NCI-H1105 (cell line): Measurements from ENCODE around the gene CYFIP1.

Experiments
- DNase-seq: peaks from one replicate; lab custom pipeline; 2025; lab: John Stamatoyannopoulos, UW

Gene CYFIP1

DNA sequence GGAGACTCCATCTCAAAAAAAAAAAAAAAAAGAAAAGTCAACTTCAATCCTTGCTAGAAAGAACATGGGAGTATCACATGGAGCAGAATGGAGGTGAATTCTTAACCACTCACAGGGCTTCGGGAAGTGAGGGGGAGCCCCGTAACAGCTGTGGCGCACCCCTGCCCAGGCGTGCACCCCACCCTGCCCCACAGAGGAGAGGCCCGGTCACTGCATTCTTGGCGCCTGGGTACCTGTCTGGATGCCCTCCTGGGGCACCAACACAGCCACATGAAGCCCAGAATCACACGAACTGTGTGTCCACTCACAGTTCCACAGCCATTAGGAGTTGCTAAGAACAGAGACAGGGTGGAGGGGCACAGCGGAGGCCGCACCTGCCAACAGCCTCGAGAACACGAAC is 89.9 kb downstream of the CYFIP1 start:
- DNase-seq: no peak

DNA sequence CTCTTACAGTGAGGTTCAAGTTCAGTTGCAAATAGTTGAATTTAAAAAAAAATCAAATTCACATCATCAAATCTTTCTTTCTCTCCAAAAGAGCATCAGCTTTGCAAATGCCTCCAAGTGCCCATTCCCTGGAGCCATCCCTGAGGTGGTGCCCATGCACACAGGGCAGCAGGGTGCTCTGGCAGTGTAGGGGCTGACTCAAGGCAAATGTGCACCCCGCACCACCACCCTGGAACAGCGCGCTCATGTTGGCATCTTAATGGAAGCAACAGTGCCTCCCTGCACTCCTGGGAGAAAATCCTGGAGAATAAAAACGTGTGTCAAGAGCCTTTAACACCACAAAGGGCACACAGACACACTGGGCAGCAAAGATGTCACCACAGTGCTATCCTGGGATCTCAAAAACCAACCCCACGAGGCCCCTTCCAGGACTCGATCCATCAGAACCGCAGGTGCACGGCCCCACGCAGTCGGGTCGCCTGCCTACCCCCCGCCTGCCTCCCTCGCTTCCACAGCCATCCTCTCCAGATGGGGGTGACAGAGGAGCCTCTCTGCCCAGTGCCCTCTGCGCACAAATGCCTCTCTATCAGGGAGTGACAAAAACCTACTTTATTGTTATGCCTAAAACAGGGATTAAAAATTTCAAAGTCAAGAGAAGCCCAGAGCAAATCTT is 90.9 kb downstream of the CYFIP1 start:
- no peak for DNase-seq

DNA sequence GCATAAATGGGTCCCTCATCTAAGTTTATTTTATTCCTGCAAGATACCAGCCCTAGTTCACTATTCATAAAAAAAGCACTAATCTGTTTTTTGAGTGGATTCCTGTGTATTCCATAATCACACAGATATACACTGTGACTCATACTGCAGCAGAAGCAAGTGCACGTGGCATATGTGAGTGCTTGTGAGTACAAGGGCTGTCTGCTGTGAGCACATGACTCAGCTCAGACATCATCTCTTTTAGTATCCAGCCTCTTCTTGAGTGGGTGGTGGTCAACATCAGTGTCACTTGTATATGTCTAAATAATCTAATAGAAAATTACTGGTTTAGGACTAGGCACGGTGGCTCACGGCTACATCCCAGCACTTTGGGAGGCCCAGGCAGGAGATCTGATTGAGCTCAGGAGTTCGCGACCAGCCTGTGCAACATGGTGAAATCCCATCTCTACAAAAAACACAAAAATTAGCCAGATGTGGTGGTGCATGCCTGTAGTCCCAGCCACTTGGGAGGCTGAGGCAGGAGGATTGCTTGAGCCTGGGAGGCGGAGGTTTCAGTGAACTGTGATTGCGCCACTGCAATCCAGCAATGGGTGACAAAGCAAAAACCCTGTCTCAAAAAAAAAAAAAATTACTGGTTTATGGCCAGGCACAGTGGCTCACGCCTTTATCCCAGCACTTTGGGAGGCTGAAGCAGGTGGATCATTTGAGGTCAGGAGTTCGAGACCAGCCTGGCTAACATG is 91.9 kb downstream of the CYFIP1 start:
- no peak for DNase-seq

DNA sequence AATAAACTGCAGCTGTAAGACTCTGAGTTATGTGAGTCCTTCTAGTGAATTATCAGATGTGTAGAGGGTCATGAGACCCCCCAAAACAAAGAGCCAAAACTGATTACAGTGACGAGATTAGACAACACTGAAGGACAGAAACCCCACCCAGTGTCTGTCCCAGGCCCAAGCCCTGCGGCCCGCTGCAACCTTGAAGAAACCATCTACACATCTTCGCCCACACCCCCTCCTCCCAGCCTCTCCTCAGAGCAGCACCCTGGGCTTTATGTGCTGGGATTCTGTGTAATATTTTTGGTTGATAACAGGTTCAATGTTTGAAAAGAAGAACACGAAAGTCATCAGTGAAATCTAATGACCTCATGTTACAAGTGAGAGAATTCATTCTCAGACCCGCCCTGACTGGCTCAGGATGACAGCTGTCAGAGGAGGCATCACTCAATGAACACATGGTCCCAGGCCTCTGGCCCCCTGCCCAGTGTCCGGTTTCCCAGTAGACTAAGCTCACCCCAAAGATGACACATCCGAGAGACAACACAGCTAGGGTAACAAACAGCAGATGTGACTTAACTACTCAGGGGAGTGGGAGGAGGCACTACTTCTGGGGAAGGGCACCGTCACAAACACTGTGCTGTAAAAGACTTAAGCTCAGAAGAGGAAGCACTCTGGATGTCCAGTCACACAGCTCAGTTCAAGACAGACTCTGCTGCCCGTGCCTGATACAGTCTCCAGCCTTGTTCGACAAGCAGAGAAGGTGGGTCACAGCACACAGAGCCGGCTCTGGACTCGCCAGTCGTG is 92.8 kb downstream of the CYFIP1 start:
- DNase-seq: no peak

DNA sequence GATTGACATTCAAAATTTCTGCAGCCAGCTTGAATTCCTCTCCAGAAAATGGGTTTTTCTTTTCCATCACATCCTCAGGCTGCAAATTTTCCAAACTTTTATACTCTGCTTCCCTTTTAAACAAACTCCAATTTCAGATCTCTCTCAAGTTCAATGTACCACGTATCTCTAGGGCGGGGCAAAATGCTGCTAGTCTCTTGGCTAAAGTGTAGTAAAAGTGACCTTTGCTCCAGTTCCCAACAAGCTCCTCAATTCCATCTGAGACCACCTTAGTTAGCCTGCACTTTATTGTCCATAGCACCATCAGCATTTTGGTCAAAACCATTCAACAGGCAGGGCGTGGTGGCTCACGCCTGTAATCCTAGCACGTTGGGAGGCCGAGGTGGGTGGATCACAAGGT is 95.0 kb downstream of the CYFIP1 start:
- no peak for DNase-seq

DNA sequence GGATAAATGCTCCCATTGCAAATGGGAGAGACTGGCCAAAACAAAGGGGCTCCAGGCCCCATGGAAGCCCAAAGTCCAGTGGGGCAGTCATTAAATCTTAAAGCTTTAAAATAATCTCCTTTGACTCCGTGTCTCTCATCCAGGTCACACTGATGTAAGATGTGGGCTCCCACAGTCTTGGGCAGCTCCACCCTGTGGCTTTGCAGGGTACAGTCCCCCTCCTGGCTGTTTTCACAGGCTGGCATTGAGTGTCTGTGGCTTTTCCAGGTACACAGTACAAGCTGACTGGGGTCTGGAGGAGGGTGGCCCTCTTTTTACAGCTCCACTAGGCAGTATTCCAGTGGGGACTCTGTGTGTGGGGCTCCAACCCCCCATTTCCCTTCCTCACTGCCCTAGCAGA is 95.8 kb downstream of the CYFIP1 start:
- DNase-seq: no peak

DNA sequence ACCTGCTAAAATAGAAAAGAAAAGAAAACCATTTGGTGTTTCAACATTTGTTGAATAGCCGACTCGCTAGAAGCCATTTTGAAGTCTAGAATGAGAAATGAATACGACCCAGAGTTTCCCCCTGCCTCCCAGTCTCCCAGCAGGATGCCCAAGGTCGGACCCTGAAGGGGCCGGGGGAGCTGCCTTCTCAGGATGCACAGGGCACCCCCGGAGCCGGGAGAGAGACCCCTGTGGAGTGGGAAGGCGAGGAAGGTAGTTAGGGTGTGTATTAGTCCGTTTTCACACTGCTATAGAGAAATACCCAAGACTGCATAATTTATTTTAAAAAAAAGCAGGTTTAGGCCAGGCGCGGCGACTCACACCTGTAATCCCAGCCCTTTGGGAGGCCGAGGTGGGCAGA is 97.0 kb downstream of the CYFIP1 start:
- no peak for DNase-seq

DNA sequence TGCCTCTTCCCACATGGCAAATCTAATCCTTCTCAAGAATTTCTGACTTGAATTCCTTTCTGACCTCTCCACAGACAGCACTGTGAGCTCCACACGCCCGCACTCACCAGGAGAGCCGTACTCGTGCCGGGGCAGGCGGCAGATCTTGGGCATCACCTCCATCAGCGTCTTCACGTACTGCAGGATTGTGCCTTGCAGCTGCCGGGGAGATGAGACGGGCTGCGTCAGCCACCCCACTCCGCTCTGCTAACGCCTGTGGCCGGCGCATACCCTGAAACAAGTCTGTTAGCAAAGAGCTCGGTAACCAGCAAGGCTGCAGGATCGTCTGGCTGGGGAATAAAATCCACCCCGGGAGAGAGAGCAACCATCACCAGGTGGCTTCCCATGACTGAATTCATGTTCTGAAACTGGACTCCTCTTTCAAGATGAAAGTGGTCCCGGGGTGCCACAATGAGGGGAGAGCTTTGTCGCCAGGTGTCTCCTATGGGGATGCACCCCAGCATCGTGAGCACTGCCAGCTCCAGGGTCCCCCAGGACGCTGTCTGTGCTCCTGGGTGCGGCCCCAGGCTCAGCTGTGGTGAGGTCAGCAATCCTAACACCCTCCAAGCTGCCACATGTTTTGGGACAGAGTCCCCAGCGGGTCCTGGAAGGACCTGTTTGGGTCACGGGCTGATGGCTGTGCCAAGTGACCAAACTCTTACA is 98.3 kb downstream of the CYFIP1 start:
- DNase-seq: no peak

DNA sequence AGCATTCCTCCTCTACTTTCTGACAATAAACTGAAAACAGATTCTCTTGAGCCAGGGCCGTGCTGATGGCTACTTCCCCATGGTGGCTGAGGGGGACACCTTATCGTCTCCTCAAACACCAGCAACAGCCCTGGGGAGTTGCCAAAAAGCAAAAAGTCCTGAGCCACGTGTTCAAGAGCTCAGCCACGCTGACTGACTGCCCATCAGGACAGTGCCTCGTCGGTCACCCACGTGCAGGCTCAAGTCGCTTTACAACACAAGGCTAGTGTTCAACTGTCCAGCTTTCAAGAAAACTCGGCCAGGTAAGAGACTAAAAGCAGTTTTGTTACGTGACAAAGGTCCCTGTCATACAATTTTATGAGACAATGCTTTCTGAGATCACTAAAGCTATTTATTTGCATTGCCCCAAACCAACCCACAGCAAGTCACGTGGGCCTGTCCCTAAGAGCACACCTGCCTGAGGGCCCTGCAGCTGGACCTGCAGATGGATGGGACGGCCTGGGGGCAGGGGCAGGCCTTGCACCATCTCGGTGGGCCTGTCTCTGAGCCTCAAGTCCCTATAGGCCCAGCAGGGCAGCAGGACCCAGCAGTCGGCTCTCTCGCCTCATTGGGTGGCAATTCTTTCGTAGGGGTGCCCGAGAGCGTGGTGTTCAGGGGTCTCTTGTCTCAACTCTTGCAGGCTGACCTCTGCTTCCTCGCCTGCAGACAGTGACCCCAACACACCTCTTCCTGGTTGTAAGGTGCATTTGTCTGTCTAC is 99.0 kb downstream of the CYFIP1 start:
- DNase-seq: no peak

DNA sequence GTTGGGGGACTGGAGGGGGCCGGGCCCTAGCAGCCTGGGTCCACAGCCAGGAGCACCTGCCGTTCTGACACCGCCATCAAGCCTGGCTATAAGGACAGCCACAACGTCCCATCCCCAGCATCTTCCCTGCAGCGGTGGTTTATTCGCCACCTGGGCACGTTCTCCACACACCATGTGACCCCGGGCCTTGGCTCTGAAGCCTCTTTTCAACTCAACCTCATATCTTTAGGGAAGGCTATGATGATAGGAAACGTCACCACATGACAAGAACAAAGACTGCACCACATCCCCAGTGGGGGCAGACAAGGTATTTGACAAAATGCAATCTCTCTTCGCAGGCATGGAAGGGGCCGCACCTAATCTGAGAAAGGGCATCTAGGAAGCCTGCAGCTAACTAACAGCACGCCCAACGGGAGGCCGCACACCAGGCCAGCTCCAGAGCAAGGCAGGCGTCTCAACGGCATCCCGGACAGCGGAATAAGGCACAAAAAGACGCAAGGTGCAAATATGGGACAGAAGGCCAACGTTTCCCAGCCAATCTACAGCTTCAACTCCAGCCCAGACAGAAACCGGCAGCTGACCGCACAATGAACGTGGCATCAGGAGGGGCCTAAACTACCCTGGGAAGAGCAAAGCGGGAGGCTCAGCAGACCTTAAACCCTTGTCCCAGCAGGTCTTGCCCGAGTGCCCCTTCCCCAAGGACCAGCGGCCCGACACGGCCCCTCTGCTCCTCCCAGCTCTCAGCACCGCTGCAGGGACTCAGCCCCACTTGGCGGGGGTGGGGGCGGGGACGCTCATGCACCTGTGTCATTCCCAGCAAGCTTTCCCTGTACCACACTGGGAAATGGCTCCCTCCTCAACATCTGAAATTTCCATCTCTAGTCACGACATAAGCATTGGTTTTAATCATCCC is 99.8 kb downstream of the CYFIP1 start:
- no peak for DNase-seq

DNA sequence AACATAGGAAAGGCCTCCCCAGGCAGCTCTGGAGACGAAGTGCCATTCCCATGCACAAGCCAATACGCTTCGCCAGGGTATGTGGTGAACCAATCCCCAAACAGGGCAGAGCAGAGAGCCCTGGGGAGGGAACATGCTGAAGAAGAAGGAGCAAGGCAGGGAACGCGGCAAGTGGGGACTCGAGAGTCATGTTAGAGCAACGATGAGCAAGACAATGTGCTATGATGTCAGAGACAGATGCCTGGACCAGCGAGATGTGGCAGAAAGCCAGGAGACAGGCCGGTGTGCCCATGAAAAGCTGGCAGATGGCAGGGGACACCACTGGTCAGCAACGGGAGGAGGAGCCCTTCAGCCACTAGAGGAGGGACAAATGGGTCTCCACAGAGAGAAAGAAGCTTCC is 102.1 kb downstream of the CYFIP1 start:
- DNase-seq: no peak

DNA sequence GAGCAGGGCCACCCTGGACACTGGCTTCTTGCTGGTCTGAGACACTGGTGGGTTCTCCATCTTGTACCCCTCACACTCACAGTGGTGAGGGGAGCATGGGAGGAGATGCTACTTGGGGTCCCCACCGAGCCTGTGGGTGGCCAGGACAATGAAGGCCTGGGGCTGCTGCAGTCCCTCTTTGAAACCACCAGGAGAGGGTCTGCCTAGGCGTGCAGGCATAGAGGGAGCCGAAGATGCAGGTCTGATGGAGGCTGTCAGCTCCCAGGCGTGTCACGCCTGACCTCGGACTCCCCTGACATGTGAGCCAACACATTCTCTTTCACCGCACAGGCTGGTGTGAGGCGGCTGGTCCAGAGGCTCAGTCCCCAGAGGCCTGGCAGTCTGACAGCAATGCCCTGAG is 102.6 kb downstream of the CYFIP1 start:
- DNase-seq: no peak

DNA sequence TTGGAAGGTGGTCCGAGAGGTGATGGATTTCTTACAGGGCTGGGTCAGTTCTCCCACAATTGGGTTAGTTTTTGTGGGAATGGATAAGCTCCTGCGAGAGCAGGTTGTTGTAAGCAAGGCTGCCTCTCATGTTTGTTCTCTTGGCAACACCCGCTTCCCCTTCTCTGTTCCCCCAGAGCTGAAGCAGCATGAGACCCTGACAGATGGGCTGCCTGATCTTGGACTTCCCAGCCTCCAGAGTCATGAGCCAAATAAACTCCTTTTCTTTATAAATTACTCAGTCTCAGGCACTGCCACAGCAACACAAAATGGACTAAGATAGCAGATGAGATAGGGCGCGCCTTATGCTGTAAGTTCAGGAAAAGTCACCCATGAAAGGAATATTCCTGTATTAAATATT is 103.1 kb downstream of the CYFIP1 start:
- no peak for DNase-seq

DNA sequence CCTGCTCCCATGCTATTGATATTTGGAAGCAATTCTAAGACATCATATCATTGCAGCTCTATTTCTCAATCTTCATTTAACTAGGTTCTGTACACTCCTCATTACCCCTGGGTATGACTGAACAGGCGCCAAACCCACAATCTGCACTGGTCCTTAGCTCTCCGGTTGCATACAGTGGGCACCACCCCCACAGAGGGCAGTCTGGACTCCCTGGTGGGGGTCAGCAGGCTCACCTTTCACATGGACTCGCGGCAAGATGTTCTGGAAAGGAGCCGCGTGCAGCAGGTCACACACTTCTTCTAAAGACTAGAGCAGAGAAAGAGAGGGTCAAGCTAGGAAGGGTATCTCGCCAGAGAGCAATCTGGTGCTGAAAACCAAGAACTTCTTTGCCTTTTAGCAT is 105.2 kb downstream of the CYFIP1 start:
- DNase-seq: no peak

DNA sequence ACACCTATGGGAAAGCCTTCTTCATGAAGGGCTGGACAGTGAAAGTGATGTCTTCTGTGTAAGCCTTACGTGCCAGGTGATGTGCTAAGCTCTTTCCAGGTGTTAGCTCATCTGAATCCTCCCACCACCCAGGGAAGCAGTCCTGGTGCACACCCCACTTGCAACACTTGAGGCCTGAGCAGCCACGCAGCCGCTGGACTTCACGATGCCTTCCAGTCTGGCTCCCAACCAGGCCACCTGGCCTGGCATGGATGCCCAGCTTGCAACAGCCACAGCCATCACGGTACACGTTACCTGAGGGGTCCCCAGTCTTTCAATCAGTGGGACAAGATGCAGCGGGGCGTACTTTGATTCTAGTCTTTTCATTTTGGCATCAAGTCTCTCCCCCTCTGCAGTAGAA is 105.9 kb downstream of the CYFIP1 start:
- DNase-seq: no peak

DNA sequence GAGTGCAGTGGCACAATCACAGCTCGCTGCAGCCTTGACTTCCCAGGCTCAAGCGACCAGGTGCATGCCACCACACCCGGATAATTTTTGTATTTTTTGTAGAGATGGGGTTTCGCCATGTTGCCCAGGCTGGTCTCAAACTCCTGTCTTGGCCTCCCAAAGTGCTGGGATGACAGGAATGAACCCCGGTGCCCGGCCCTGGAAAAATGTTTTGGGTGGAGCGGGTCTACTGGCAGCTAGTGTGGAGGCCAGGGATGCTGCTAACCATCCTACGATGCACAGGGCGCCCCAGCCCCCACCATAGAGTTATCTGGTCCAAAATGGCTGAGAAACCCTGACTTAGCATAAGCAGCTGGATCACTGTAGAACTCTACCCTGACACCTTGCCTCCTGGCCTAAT is 106.3 kb downstream of the CYFIP1 start:
- DNase-seq: no peak

DNA sequence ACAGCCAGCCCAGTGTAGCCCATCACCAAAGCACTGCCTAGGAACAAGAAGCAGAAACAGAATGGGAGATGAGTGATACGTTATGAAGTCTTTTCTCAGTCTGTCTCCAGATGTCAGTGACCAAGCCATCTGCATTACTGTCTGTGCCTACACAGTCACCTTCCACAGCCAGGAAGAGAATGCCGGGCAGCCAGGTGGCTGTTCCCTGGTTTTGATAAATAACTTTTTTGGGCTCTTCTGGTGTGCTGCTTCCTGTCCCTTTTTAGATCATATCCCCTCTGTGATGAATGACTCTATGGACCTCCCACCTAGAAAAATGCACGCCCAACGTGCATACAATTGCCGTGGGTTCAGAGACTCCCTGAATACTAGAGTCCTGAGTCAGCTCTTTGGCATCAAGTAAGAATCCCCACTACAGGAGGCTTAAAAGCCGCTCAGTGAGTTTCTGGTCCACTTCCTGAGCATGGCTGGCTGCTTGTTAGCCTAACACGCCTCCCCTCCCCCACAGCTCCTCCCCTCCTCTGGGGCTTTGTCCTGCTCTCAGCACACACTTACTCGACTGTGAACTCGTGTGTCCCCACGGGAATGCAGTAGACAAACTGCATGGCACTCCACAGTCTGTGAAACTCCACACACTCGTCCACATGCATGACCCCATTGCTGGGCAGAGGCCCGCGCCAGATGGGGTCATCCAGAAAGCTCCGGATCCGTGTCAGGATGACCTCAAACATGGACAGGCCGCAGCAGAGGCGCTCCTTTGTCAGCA is 107.0 kb downstream of the CYFIP1 start:
- DNase-seq: no peak

DNA sequence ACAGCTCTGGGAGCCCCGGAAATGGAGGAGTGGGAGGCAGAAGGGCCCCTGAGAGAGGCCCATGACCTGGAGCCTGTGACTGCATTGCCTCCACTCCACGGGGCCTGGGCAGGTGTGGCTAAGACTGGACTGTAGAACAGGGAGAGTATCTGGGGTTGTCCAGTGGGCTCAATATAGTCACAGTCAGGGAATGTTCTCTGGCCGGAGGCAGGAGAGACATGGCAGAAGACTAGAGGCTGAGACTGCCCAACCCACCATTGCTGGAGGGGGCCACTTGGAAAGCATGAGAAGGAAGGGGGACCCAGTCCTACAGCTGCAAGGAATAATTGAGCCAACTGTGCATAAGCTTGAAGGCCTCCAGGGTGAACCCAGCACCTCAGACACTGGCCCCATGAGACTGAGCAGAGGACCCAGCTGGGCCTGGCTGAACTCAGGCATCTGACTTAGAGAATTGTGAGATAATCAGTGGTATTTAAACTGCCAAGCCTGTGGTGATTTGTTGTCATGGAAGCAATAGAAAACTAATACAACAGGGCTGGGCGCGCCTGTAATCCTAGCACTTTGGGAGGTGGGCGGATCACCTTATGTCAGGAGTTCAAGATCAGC is 108.6 kb downstream of the CYFIP1 start:
- no peak for DNase-seq

DNA sequence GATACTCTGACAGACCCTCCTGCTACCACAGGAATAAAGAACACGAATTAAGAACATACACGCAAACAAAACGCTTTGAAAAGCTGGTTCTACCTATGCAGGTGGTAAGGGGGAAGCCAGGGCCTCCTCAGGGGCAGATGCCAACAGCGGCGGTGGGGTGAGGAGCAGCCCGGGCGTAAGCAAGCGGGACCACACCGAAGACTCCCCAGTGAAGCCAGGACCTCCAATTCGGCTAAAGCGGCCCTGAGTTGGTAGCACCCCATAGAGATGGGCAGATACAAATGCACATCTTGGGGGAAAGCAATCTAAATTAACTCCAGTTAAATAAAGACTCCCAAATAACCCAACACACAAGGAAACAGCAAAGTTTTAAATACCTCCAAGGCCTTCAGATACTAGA is 109.3 kb downstream of the CYFIP1 start:
- no peak for DNase-seq

DNA sequence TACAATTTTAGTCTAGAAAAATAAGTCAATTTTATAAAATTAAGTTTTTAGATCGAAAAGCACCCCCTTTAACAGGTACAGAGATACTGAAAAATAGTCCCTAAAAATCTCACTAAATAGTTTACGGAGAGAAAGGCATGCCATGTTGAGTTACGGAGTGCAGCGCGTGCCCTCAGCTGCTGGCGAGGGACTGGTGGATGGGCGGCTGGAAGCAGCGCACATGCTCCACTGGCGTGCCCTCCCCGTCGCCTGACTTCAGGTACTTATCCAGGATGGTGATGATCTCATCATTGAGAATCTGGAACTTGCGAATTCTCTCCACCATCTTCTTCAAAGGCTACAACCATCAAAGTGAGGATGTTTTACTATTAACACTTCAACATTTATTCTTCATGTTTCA is 110.3 kb downstream of the CYFIP1 start:
- no peak for DNase-seq
